ENCODE data around the gene CPNE1. TPM values are rescaled to one million over a fixed set of nuclear protein-coding genes. Genes with fewer than 3 reads are reported as not detected.

CPNE1 gene
- total RNA-seq, 1 experiment from 2014 or later = 333 TPM

- ATAC-seq (no peak), DNase-seq (ENCODE audit: low read depth, low spot score) (no peak)
- Histone ChIP-seq H4K20me1 (ENCODE audit: insufficient read depth) (no peaks in the 10 kb centered on the region), H3K9me3 (ENCODE audit: control insufficient read depth in 1 of 2, insufficient read depth in 1 of 2, low read depth in 1 of 2, low read length in 2 of 2) (no peaks in the 10 kb centered on the region), H3K4me3 (replicated peaks in 1 of 2; ENCODE audit: low read depth in 1 of 2, low read length in 2 of 2) (no peak overlapping the region), H3K4me2 (ENCODE audit: low read length) (no peak overlapping the region), H3K4me1 (ENCODE audit: control insufficient read depth in 1 of 2, insufficient read depth in 2 of 2, low read length in 2 of 2) (peaks cover 0 to 3% of the 10 kb centered on the region in 2 experiments; a peak in 1 of 4 replicates), H3K79me2 (ENCODE audit: insufficient read depth, low read length) (no peaks in the 10 kb centered on the region), H3K9ac (ENCODE audit: low read length) (no peak overlapping the region), H3K9me2 (ENCODE audit: insufficient read depth) (no peaks in the 10 kb centered on the region), H2AFZ (ENCODE audit: low read depth, low read length, poor library complexity, severe bottlenecking) (no peak overlapping the region), H3K27ac (ENCODE audit: low read depth, low read length) (no peak overlapping the region), H3K36me3 (ENCODE audit: control insufficient read depth in 1 of 2, insufficient read depth in 2 of 2, low read length in 2 of 2) (no peaks in the 10 kb centered on the region), H3K27me3 (ENCODE audit: insufficient read depth, low read length) (no peaks in the 10 kb centered on the region)
- RAD21 ChIA-PET (ENCODE audit: low non-redundant PET in 1 of 2, low total read pairs in 2 of 2, uncharacterized antibody in 2 of 2, unreplicated experiment in 2 of 2) = no interaction called here
- CTCF ChIA-PET = no interaction called here
- POLR2A ChIA-PET = interaction anchor here (1.0 kb wide), 1 partner anchor 11 kb away, joined by 3 read pairs; no protein-coding TSS in a partner anchor
- no peak for TF ChIP-seq EGR1 (IDR thresholded peaks at IDR 0.05; ENCODE audit: low read depth)
- TF ChIP-seq CBX3 (IDR thresholded peaks at IDR 0.05; ENCODE audit: low read depth) = no peak
- TF ChIP-seq TCF7L2 (IDR thresholded peaks at IDR 0.05; ENCODE audit: borderline replicate concordance, extremely low read depth, insufficient read depth, insufficient read length) = no peak
- TF ChIP-seq ZNF274 (IDR thresholded peaks at IDR 0.05; ENCODE audit: low read depth, low read length) = no peak
- no peak for TF ChIP-seq ZFX (IDR thresholded peaks at IDR 0.05)
- TF ChIP-seq, protein P1, sequence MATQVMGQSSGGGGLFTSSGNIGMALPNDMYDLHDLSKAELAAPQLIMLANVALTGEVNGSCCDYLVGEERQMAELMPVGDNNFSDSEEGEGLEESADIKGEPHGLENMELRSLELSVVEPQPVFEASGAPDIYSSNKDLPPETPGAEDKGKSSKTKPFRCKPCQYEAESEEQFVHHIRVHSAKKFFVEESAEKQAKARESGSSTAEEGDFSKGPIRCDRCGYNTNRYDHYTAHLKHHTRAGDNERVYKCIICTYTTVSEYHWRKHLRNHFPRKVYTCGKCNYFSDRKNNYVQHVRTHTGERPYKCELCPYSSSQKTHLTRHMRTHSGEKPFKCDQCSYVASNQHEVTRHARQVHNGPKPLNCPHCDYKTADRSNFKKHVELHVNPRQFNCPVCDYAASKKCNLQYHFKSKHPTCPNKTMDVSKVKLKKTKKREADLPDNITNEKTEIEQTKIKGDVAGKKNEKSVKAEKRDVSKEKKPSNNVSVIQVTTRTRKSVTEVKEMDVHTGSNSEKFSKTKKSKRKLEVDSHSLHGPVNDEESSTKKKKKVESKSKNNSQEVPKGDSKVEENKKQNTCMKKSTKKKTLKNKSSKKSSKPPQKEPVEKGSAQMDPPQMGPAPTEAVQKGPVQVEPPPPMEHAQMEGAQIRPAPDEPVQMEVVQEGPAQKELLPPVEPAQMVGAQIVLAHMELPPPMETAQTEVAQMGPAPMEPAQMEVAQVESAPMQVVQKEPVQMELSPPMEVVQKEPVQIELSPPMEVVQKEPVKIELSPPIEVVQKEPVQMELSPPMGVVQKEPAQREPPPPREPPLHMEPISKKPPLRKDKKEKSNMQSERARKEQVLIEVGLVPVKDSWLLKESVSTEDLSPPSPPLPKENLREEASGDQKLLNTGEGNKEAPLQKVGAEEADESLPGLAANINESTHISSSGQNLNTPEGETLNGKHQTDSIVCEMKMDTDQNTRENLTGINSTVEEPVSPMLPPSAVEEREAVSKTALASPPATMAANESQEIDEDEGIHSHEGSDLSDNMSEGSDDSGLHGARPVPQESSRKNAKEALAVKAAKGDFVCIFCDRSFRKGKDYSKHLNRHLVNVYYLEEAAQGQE (IDR thresholded peaks at IDR 0.05; ENCODE audit: low read depth) = no peak
- TF ChIP-seq SIN3A (IDR thresholded peaks at IDR 0.05; ENCODE audit: low read depth) = no peak
- no peak for TF ChIP-seq SP1 (IDR thresholded peaks at IDR 0.05; ENCODE audit: low read depth)
- intact Hi-C loops (cut with micrococcal nuclease) = no loop called here
- no TSS peak for BruUV-seq (replicated peaks)
These were observed 77.3 kb downstream of the CPNE1 start for GRCh38 chr20:35587436-35587835.

Data from HCT116 (cell line).